Diencephalon (tissue), 1 donor: ENCODE results near the gene XIAP. TPM values are rescaled to one million over a fixed set of nuclear protein-coding genes. Genes with fewer than 3 reads are reported as not detected.

Source experiments
- small RNA-seq: library from RNA; depleted of rRNA; stranded (forward); fragments of <200 nt; gene quantifications from one replicate; pipeline ENCODE3, GENCODE V24; 2014
- total RNA-seq: library from RNA; depleted of rRNA; stranded (reverse); fragments of >200 nt; gene quantifications from one replicate; pipeline ENCODE4 v1.2.3, GENCODE V29; 2014

The XIAP gene
- 102 TPM for total RNA-seq

DNA sequence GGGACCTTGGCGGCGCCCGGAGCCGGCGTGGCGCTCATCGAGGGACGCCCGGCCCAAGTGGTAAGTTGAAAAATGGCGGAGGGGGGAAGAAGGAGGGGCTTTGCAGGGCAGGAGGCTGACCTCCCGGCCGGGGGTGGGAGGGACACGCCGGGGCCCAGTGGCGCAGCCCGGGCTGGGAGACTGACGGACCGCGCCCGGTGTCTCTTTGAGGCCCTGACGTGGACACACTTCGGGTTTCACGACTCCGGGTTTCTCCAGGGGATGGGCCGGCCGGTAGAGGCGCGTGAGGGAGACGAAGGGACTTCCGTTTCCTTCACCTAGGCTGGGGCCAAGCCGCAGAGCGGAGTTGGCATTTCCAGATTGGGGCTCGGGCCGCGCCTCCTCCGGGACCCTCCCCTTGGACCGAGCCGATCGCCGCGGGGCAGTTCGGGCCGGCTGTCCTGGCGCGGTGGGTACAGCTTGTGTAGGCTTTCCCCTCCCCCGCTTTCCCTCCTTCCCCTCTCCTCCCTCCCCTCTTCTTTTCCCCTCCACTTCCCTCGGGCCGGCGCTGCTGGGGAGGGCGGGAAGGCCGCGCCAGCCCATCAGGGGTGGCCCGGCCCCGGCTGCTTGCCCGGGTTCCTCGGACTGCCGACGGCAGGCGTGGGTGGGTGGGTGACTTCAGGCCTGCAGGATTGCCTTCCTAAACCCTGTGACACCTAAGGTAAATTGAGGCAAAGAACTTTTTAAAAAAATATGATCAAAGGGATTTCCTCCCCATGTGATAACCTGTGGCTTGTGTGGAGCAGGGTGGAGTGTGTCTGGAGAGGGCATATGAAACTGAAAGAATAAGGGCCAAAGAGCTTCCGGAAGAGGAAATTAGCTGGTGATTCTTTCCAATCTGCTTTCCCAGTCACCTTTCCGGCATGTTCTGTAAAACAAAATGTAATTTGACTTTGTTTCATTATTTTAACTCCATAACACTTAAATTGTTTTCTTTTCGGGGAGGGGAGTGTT, at the start of gene XIAP:
Gene XIAP, plus strand, starts transcription at position 208 of the 993 bp plus-strand sequence. CDS start 25,610 bp downstream, outside the sequence.

GRCh38 chrX:123961268-123962005, 101.6 kb downstream of the XIAP start, which contains the start of gene STAG2:
STAG2 (plus strand) TSS chrX:123961706; CDS start chrX:124022628, 60,922 bp downstream.

Small RNA genes within 50 kb of the gene (small RNA-seq; reads per million reads assigned to genes)
- gene RF00019 (not detected), gene RN7SL190P (not detected), gene RNU6-122P (not detected)

Other genes starting within 250 kb of the XIAP start
- gene THOC2, start 127.0 kb upstream of the XIAP start, total RNA-seq, result 75.2 TPM
- 114 TPM for gene STAG2, start 101.7 kb downstream of the XIAP start, total RNA-seq